ENCODE measurements around the gene GFPT2. TPM values are rescaled to one million over a fixed set of nuclear protein-coding genes. Genes with fewer than 3 reads are reported as not detected.

Gene GFPT2
- total and polyA plus RNA-seq, 9 of the 15 experiments (the other 6 are each of a cell fraction or from before 2014, with no cell fraction given): 0.07 to 0.14 (median 0.08) TPM; not detected in 6

DNA sequence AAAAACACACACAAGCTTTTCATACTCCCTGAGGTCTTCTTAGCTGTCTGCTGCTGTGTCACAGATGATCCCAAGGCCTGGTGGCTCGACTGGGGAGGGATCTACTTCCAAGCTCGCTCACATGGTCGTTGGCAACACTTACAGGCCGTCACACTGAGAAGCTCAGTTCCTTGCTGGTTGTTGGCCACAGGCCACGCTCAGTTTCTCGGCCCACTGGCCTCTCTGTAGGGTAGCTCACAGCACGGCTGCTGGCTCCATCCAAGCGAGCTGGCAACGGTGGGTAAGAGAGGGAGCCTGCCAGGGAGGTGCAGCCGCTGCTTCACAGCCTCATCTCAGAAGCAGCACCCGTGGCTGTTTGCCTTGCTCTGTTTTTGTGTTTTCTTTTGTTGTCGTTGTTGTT is 43.8 kb upstream of the GFPT2 start (continued):
- no peak for TF ChIP-seq SMAD1 (IDR thresholded peaks at IDR 0.05; ENCODE audit: low read depth, low read length, partially characterized antibody)
- no peak for TF ChIP-seq STAT5B (CRISPR knock-in tag; IDR thresholded peaks at IDR 0.05)
- no peak for TF ChIP-seq FOXK1 (CRISPR knock-in tag; IDR thresholded peaks at IDR 0.05; ENCODE audit: borderline replicate concordance)
- TF ChIP-seq HOXB6 (CRISPR knock-in tag; IDR thresholded peaks at IDR 0.05; ENCODE audit: borderline replicate concordance): no peak
- TF ChIP-seq ZNF354B (CRISPR knock-in tag; IDR thresholded peaks at IDR 0.05): no peak
- no peak for TF ChIP-seq RHOXF2B (CRISPR knock-in tag; conservative IDR thresholded peaks at IDR 0.05)
- TF ChIP-seq, protein P1, sequence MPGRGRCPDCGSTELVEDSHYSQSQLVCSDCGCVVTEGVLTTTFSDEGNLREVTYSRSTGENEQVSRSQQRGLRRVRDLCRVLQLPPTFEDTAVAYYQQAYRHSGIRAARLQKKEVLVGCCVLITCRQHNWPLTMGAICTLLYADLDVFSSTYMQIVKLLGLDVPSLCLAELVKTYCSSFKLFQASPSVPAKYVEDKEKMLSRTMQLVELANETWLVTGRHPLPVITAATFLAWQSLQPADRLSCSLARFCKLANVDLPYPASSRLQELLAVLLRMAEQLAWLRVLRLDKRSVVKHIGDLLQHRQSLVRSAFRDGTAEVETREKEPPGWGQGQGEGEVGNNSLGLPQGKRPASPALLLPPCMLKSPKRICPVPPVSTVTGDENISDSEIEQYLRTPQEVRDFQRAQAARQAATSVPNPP (IDR thresholded peaks at IDR 0.05; ENCODE audit: borderline replicate concordance, insufficient read depth, insufficient read length): no peak
- no peak for TF ChIP-seq SRSF9 (IDR thresholded peaks at IDR 0.05; ENCODE audit: borderline replicate concordance, low read depth, low read length)
- TF ChIP-seq GTF2E2 (tag; IDR thresholded peaks at IDR 0.05): no peak

DNA sequence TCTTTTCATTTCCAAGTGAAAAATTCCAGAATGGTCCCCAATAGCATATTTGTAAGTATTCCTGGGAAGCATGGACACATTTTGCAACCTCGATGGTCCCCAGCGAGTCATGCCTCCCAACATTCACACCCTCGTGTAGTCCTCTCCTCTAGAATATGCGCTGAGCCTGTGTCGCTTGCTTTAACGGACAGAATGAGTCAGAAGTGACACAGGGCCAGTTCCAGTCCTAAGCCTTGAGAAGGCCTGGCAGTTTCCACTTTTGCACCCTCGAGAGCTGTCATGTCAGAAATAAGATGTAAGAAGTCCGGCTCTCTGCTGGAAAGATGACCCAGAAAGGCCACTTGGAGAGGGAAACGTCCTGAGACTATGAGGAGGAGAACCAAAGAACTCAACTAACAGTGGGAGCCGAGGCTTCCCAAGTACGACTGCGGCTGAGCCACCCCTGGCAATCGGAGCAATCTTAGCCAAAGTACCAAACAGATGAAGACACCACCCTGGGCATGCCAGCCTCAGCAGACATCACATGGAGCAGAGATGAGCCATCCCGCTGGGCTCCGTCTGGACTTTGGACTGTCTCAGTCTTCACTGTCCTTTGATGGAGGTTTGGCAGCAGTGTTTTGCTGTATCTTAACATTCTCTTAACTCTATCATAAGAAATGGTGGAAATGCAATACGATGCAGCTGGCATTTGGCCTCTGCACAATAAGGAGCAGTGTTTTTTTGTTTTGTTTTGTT is 42.6 kb upstream of the GFPT2 start:
- Histone ChIP-seq H3K4me1 (replicated peaks in 1 of 2; ENCODE audit: control insufficient read depth in 2 of 2, insufficient read depth in 2 of 2, low read length in 2 of 2) (no peaks in the 10 kb centered on the region; a peak in 1 of 5 replicates), H3K79me2 (ENCODE audit: control insufficient read depth, insufficient read depth, low read length) (no peaks in the 10 kb centered on the region), H3K4me2 (ENCODE audit: insufficient read depth, low read length) (no peak overlapping the region), H2AFZ (ENCODE audit: low read depth, low read length) (no peak overlapping the region), H3K9me1 (ENCODE audit: control insufficient read depth, insufficient read depth, low read length) (no peaks in the 10 kb centered on the region), H3K9ac (ENCODE audit: insufficient read depth in 1 of 2, low read depth in 2 of 2, low read length in 2 of 2) (no peak overlapping the region), H3K27me3 (ENCODE audit: control insufficient read depth in 2 of 2, insufficient read depth in 2 of 2, low read length in 2 of 2) (peaks cover 58 to 89% of the 10 kb centered on the region in 2 experiments), H3K27ac (ENCODE audit: extremely low read depth, low read depth, low read length) (no peak overlapping the region), H3K9me3 (replicated peaks; ENCODE audit: control insufficient read depth, insufficient read depth, low read depth, low read length) (no peaks in the 10 kb centered on the region), H3K4me3 (no peak overlapping the region), H4K20me1 (replicated peaks; ENCODE audit: control insufficient read depth, insufficient read depth, low read length) (peaks cover 3% of the 10 kb centered on the region; the same call in 1 of the 2 replicates), H3K36me3 (ENCODE audit: control insufficient read depth, insufficient read depth, low read length) (no peaks in the 10 kb centered on the region)
- intact Hi-C loops (cut with micrococcal nuclease): no loop called here
- TF ChIP-seq PML (IDR thresholded peaks at IDR 0.05; ENCODE audit: low read length) (no peak), POLR2AphosphoS5 (IDR thresholded peaks at IDR 0.05; ENCODE audit: control insufficient read depth, insufficient read depth, low read depth, low read length) (no peak), MED1 (CRISPR knock-in tag; IDR thresholded peaks at IDR 0.05; ENCODE audit: borderline replicate concordance) (no peak), ZNF668 (CRISPR knock-in tag; IDR thresholded peaks at IDR 0.05) (no peak), FOSL1 (tag; conservative IDR thresholded peaks at IDR 0.05) (peak; percentile 64)
- TF ChIP-seq, protein P2, sequence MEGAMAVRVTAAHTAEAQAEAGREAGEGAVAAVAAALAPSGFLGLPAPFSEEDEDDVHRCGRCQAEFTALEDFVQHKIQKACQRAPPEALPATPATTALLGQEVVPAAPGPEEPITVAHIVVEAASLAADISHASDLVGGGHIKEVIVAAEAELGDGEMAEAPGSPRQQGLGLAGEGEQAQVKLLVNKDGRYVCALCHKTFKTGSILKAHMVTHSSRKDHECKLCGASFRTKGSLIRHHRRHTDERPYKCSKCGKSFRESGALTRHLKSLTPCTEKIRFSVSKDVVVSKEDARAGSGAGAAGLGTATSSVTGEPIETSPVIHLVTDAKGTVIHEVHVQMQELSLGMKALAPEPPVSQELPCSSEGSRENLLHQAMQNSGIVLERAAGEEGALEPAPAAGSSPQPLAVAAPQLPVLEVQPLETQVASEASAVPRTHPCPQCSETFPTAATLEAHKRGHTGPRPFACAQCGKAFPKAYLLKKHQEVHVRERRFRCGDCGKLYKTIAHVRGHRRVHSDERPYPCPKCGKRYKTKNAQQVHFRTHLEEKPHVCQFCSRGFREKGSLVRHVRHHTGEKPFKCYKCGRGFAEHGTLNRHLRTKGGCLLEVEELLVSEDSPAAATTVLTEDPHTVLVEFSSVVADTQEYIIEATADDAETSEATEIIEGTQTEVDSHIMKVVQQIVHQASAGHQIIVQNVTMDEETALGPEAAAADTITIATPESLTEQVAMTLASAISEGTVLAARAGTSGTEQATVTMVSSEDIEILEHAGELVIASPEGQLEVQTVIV (CRISPR knock-in tag; IDR thresholded peaks at IDR 0.05; ENCODE audit: borderline replicate concordance): no peak
- TF ChIP-seq, protein P3, sequence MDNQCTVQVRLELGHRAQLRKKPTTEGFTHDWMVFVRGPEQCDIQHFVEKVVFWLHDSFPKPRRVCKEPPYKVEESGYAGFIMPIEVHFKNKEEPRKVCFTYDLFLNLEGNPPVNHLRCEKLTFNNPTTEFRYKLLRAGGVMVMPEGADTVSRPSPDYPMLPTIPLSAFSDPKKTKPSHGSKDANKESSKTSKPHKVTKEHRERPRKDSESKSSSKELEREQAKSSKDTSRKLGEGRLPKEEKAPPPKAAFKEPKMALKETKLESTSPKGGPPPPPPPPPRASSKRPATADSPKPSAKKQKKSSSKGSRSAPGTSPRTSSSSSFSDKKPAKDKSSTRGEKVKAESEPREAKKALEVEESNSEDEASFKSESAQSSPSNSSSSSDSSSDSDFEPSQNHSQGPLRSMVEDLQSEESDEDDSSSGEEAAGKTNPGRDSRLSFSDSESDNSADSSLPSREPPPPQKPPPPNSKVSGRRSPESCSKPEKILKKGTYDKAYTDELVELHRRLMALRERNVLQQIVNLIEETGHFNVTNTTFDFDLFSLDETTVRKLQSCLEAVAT (IDR thresholded peaks at IDR 0.05): no peak
- 5% methylated on average over 14 of the region's 16 CpGs for WGBS (ENCODE audit: insufficient coverage, low coverage, missing lambda C conversion rate)
- in situ Hi-C loops (cut with MboI): no loop called here
- FAIRE-seq: no peak
- no peak for ATAC-seq
- POLR2A ChIA-PET: interaction anchor here (1.0 kb wide), 1 partner anchor 68 kb away, joined by 3 read pairs; no protein-coding TSS in a partner anchor
- no TSS peak for BruUV-seq (replicated peaks)
- DNase-seq (ENCODE audit: extremely low read depth in 1 of 4, low spot score in 3 of 4): peak in 3 of 4 experiments; percentile 4 to 6 (median 5)
- CTCF ChIA-PET (ENCODE audit: low intra/inter-chr PET ratio): no interaction called here

Measured in K562 (cell line).